Left cardiac atrium (tissue), 4 donors: Measurements from ENCODE around the gene CIART. TPM values are rescaled to one million over a fixed set of nuclear protein-coding genes. Genes with fewer than 3 reads are reported as not detected.
A peak's percentile ranks its signal among the peaks of the same experiment; 100 is the strongest.

ENCODE experiments used
- ATAC-seq, 2 donors: fragments of 200-7000 bp; cut with Tn5 transposase; one replicate each; pipeline ENCODE4 v1.9.1; 2020; ENCODE audit warnings: mild to moderate bottlenecking in 2 of 2, moderate library complexity in 2 of 2
- DNase-seq: peaks from one replicate; pipeline ENCODE4 v3.0.0-alpha.2; 2020
- intact Hi-C, 2 donors: fragments of 100-400 bp; cut with DNase I; formaldehyde crosslinking; loops; one replicate each; pipeline versions ENCODE4 v1.14.1 to v1.15.1; 2022 to 2023
- total RNA-seq, 2 donors: library from RNA; stranded (reverse); fragmentation: NEBNext Ultra II Directional; extraction: Animal tissue kit (Norgen Biotek cat#: 25700); gene quantifications; one replicate each; pipeline ENCODE4 v1.2.1, GENCODE V29; 2021
- donor health status: DM: no; HTN: yes; CAD: no.
- donor health status: DM: no; HTN: yes; CAD: no; lungs with severe emphysema.
- donor health status: DM: yes; HTN: yes; CAD: no.
- donor health status: Dilated cardiomyopathy.

Gene CIART
- total RNA-seq, 2 donors from 2014 or later = 9.8 to 14.1 TPM

GRCh38 chr1:150259217-150259616 is 23.1 kb upstream of the CIART start:
- DNase-seq (peak; percentile 39), ATAC-seq (no peak)
- intact Hi-C loops = no loop called here

DNA sequence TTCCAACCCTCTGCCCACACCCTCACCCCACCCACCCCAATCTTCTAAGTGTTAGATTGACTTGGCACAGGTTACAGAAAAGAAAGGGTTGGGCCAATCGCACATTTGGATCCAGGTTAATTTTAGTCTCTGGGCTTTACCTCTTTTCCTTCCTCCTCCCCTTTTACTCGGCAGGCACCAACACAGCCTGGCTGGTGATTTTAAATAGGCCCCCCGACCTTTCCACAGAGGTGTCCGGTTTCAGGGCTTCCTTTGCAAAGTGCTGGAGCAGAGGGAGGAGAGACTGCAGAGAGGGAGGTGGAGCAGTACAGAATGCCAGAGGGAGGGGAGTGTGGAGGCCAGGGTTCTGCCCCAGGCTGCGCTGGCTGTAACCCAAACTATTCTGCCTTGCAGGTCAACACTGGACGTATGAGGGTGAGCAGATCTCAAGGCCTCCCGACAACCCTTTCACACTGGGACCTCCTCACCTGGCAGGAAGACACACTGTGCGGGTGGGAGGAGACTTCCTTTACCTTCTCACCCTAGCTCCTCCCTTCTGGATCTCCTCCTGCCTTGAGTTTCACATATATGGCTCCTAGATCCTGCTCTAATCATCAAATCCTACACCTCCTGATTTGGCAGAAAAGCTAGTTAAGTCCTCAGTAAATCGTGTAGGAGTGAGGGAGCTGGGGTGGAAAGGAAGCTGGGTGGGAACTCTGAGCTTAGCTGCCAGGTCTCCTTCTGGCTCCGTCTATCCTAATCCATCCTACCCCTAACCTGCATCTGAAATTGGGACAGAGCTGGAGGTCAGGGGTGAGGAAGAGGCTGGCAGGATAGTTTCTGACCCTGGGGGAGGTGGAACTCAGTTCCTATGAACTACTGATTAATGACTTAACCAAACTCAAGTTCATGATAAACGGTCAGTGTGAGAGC is 22.3 kb upstream of the CIART start:
- DNase-seq (no peak), ATAC-seq (peak; percentile 56 to 77)
- intact Hi-C loops = no loop called here

GRCh38 chr1:150261367-150261766 is 21.0 kb upstream of the CIART start:
- intact Hi-C loops = no loop called here
- no peak for ATAC-seq
- DNase-seq = no peak

- intact Hi-C loops = no loop called here
- ATAC-seq (no peak), DNase-seq (no peak)
Measured at GRCh38 chr1:150262388-150263320, 19.7 kb upstream of the CIART start.

DNA sequence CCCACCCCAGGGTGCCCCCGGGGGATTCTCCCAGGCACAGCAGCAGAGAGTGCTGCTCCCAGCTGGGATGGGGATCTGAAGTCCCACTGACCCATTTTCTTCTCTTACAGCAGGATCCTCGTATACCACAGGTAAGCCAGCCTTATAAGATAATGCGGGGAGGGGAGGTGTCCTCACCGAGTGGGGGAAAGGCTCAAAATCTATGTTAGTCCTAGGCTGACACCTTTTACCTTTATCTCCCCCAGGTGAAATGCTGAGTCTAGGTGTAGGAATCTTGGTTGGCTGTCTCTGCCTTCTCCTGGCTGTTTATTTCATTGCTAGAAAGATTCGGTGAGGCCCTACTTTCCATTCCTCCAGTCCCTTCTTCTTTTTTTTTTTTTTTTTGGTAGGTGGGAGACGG is 18.8 kb upstream of the CIART start:
- no peak for ATAC-seq
- DNase-seq = no peak
- intact Hi-C loops = no loop called here

DNA sequence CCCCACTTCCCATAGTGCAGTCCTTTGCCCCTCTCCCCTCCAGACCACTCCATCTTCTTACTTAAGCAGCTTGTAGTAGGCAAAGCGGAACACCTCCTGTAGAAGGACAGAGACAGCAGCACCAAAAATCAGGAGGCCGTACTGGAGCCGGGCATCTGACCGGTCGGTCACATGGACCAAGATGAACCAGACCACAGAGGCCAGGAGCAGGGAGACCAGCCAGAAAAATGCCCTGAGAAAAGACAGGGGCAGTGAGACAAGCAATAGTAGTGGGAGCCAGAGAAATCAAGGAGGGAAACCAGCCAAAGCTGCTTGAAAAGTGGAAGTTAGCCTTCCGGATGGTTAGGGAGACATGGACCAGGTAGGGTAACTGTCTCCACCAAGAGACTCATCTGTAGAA is 14.5 kb upstream of the CIART start:
- no peak for DNase-seq
- intact Hi-C loops = no loop called here
- no peak for ATAC-seq

DNA sequence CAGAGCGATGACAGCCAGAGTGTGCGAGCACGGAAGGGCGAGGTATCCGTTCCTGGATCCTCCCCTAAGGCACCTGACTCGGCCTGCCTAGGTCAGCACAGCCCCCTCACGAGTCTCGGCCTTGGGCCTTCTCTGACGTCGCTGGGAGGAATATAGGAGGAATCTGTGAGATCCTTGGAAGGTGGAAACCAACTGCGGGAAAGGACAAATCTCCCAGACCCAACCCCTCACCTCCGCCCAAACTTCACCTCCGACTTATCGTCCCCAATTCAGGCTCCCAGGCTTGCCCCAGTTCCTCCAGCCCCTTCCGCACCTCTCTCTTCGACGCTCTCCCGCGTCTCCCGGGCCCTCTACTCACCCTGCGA is 14.0 kb upstream of the CIART start:
- DNase-seq = no peak
- intact Hi-C loops = no loop called here
- ATAC-seq = peak; percentile 32 to 59

DNA sequence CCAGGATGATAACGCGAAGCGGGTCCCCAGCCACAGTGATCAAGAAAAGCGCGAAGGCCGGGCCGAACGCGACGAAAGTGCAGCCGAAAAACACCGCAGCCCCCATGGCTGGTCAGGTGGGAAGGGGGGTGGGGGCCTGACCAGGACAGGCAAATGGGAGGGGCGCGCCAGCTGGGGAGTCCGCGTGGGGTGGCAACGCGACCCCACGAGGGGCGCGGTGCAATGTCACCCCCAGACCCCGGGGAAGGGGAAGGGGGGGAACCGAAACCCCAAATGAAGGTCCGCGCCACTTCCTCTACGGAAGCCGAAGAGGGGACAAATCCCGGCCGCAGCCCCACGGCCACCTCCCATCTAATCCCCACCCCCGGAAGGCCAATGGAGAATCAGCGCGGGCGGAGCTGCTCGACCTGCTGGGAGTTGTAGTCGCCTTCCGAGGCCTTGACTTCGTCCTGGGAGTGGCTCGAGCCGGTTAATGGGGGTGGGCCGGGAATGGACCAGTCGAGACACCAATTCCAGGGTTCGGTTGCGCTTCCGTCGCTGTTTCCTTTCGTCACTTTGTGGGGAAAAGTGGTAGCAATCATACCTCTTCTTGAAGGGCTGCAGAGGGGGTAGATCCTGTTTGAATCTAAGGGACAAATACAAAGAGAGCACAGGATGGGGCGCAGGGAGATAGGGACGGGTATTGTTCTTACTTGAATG is 13.5 kb upstream of the CIART start, which contains the start of gene APH1A:
Gene APH1A (minus strand): TSS at position 312 of the 699 bp plus-strand sequence. CDS start 206 bp downstream, at position 106.
- DNase-seq (peak; percentile 97), ATAC-seq (peak; percentile 99)
- intact Hi-C loops = no loop called here

GRCh38 chr1:150269451-150269850 is 12.9 kb upstream of the CIART start:
- intact Hi-C loops = no loop called here

GRCh38 chr1:150271291-150271959 is 10.9 kb upstream of the CIART start:
- ATAC-seq (no peak), DNase-seq (no peak)
- intact Hi-C loops = no loop called here

More at GRCh38 chr1:150269451-150269850, 12.9 kb upstream of the CIART start:
- no peak for ATAC-seq
- no peak for DNase-seq

- intact Hi-C loops = no loop called here
- ATAC-seq (no peak), DNase-seq (no peak)
Measured at GRCh38 chr1:150273311-150273710, 9.0 kb upstream of the CIART start.

DNA sequence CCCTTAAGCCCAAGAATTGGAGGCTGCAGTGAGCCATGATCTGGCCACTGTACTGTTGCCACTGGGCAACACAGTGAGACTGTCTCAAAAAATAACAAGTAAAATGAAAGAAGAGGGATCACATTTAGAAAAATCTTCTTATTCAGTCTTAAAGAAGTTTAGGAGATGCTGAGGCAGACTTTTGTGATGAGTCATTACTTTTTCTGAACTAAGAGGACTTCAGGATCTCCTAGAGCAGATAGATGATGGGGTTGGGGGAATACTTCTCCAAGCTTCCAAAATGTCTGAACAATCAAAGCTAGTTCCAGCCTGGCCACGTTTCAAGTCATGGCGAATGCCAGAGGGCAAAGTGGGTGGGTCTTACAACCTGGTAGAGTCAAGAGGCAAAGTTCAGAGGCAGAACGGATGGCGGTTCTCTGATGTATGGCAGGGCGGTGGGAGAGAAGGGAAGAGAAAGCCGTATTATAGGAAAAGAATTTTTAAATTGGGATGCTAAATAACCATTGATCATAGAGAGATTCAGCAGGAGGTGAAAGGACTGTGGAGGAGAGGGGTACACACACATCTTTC is 2.1 kb upstream of the CIART start:
- DNase-seq = no peak
- intact Hi-C loops = loop anchor here in 1 of 2 donors (2.0 kb wide), 1 partner anchor 25 kb away; no protein-coding TSS in a partner anchor
- no peak for ATAC-seq

DNA sequence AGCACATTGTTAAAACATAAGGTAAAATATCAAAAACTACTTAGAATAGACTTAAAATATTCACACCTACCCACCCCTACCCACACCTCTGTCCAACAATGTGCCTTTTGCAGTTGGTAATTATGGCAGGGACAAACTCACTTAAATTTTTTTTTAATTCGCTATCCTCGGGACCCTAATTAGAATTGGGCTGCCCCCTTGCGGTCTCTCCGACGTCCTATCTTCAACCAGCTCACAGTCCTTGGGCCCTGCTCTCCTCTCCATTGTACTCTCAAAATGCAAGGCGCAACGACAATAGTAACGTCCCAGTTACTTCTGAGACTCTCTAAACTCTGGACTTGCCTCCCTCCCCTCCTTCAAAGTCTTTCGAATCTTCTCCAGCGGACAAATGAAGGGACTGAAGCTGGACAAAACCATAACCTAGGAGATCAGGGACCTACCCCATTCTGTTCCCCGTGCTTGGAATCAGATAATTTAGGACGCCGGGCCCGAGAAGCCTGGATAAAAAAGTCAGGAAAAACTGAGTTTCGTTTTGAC is 1.1 kb upstream of the CIART start:
- peak; percentile 70 to 82 for ATAC-seq
- intact Hi-C loops = loop anchor here in 1 of 2 donors (2.0 kb wide), 1 partner anchor 26 kb away; no protein-coding TSS in a partner anchor
- DNase-seq = peak; percentile 82

DNA sequence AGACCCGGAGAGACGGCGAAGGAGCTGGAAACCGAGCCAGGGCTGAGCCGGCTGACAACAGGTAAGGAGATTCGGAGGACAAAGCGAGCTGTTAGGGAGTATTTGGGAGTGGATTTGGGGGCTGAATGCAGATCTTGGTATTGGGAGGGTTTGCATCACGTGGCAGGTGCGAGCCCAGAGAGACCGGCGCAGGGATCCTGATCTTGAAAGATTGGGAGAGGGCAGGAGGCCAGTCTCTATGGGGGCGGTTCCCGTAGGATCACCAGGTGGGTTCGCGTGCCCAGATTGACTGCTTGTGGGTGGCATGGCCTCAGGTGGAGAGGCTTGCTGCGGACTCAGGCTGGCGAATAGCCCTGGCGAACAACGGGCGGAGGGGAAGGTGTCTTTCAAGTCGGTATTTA is 204 bp downstream of the CIART start:
- DNase-seq (no peak), ATAC-seq (peak; percentile 9 to 28)
- intact Hi-C loops = no loop called here

DNA sequence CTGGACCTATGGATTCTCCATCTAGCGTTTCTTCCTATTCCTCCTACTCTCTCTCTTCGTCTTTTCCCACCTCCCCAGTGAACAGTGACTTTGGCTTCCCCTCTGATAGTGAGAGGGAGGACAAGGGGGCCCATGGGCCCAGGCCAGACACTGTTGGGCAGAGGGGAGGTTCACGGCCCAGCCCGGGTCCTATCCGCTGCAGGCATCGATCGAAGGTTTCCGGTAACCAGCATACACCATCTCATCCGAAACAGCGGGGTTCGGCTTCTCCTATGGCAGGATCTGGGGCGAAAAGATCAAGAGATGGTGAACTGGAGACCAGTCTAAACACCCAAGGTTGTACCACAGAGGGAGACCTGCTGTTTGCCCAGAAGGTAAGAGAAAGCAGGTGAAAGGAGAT is 906 bp downstream of the CIART start:
- intact Hi-C loops = no loop called here
- ATAC-seq = no peak
- no peak for DNase-seq

DNA sequence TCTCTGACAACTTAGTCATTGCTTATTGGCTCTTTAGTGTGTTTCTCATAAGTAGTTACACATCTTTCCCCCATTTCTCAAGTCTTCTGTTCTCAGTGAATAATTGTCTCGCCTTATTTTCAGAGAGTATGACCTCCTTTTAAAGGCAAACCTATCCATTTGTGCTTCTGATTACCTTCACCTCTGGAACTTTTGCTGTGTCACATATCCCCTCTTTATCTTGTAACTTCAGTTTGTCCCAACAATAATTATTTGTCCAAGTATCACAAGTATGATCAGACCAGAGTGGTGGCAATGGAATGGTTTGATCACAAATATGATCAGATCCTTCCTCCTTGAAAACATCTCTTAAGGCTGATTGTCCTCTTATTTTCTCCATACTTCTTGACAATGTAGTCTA is 6.0 kb downstream of the CIART start:
- DNase-seq (no peak), ATAC-seq (no peak)
- intact Hi-C loops = no loop called here

- no peak for ATAC-seq
- DNase-seq = no peak
- intact Hi-C loops = no loop called here
Measured at GRCh38 chr1:150288822-150289221, 6.5 kb downstream of the CIART start.
